Hematopoietic multipotent progenitor cell treated with erythropoietin and hydrocortisone succinate and interleukin-3 and kit ligand, for 4 days (in vitro differentiated cells): Measurements from ENCODE around the gene CCL22.
"Not testable (repeated sequence)": the region's sequence is repeated elsewhere in the genome, so short reads cannot be mapped to it uniquely, and the experiment has no call there.

Experiments used
- DNase-seq: peaks from one replicate; pipeline ENCODE4 v3.0.0-alpha.2; 2015

CCL22 gene

GRCh38 chr16:57358527-57359095 is at the start of gene CCL22:
TSS of gene CCL22 (plus strand) at chr16:57358783. CDS start at chr16:57358817, 34 bp downstream.
- DNase-seq, result no peak

GRCh38 chr16:57310801-57311200 is 47.8 kb upstream of the CCL22 start:
- DNase-seq, result no peak

GRCh38 chr16:57313509-57313908 is 45.1 kb upstream of the CCL22 start:
- no peak for DNase-seq

DNA sequence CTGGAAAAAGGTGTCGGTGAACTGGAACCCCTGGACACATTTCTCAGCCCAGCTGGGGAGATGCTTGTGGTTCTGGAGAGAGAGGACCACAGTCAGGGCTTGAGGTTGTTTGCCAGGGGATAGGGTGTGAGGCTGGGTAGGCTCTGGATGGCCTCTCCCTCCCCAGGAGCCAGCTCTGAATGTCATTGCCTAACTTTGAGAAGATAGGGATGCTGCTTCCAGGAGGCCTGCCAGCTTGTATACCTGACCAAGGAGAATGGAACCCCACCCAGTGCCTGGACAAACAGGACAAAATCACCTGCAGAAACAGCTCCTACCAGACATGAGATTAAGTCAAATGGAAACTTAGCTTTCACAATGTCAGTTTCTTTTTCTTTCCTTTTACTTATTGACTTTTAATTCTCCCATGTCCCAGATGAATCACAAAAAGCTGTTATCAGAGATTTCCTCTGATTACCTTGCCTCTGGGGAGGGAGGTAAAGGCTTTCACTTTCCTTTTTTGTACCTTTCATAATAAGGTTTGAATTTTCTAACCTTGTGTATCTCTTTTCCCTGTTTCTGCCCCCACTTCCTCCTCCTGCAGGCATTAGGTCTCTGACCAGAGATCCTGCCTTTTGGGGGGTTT is 44.3 kb upstream of the CCL22 start:
- DNase-seq, result no peak

GRCh38 chr16:57315416-57315815 is 43.2 kb upstream of the CCL22 start:
- no peak for DNase-seq

DNA sequence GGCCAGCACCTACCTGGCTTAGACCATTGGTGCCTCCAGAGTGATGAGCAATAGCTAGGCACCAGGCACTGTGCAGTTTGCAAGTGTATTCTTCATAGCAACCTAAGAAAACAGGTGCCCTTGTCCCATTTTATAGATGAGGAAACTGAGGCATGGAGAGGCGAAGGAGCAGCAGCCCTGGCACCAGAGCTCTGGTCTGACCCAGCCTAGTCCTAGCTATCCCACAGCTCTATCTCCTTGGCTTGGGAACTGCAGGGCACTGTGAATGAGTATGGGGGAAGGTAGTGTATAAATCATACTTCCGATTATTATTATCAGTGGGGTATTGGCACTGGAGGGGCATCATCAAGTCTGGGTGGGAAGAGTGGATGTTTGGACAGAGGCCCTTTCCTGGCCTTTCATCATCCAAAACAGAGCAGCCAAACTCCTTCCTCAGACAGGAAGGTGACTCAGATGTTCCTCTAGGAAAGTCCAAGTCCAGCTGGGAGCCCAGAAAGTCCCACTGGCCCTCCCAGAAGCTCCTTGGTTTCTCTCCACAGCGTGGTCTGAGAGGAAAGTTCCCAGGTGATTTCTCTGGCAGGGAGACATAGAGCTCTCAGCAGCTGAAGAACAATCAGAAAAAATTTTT is 42.1 kb upstream of the CCL22 start:
- no peak for DNase-seq

- no peak for DNase-seq
Measured at GRCh38 chr16:57318240-57318970, 40.2 kb upstream of the CCL22 start.

- DNase-seq, result no peak
Measured at GRCh38 chr16:57319646-57320045, 38.9 kb upstream of the CCL22 start.

DNA sequence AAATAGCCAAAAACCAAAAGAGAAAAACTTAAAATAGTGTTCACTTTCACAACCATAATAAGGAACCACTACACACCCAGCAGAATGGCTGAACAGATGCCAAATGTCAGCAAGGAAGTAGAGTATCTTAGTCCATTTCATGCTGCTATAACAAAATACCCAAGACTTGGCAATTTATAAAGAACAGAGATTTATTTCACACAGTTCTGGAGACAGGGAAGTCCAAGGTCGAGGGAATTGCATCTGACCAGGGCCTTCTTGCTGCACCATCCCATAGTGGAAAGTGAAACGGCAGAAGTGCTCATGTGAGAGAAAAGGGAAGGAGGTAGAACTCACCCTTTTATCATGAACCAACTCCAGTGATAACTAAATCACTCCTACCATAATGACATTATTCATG is 33.8 kb upstream of the CCL22 start:
- no peak for DNase-seq

- no peak for DNase-seq
Measured at GRCh38 chr16:57325458-57325857, 33.1 kb upstream of the CCL22 start.

GRCh38 chr16:57329718-57330327 is 28.8 kb upstream of the CCL22 start:
- no peak for DNase-seq

DNA sequence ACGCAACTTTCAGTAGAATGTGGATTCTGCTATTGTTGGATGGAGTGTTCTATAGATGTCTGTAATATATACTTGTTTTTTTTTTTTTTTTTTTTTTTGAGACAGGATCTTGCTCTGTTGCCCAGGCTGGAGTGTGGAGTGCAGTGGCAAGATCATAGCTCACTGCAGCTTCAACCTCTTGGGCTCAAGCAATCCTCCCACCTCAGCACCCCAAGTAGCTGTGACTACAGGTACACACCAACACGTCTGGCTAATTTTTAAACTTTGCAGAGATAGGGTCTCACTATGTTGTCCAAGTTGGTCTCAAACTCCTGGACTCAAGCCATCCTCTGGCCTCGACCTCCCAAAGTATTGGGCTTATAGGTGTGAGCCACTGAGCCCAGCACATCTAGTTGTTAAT is 27.2 kb upstream of the CCL22 start:
- DNase-seq, result no peak

- no peak for DNase-seq
Measured at GRCh38 chr16:57333402-57333801, 25.2 kb upstream of the CCL22 start.

- no peak for DNase-seq
Measured at GRCh38 chr16:57335366-57335765, 23.2 kb upstream of the CCL22 start.

DNA sequence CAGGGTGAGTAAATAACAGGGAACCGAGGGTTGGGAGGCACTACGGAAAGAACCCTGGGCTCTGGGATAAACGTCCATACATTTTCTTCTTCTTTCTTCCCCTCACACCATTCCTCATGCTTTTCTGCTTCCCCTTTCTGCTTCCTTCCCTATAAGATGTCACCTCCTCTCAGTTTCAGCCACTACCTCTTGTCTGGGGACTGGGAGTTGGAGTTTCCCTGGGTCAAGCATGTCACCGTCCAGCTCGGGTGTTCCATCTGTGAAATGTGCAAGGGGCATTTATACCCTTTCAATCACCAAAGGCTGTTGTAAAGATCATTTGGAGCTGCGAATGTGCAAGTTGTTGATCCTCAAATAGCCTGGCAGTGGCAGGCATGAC is 17.5 kb upstream of the CCL22 start:
- DNase-seq, result no peak

GRCh38 chr16:57341441-57342303 is 16.9 kb upstream of the CCL22 start:
- DNase-seq, result peak; percentile 69

GRCh38 chr16:57342606-57343005 is 16.0 kb upstream of the CCL22 start:
- not testable (repeated sequence) for DNase-seq

- DNase-seq, result peak; percentile 10
Measured at GRCh38 chr16:57343221-57343620, 15.4 kb upstream of the CCL22 start.

DNA sequence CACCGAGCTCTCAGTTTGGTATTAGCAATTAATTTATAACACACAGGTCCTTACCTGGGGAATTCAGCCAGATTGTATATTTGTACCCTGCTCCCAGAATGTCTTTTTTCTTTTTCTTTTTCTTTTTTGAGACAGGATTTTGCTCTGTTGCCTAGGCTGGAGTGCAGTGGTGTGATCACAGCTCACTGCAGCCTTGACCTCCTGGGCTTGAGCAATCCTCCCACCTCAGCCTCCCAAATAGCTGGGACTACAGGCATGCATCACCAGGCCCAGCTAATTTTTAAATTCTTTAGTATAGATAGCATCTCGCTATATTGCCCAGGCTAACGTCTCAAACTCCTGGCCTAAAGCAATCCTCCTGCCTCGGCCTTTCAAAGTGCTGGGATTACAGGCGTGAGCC is 14.5 kb upstream of the CCL22 start:
- DNase-seq, result not testable (repeated sequence)

- DNase-seq, result no peak
Measured at GRCh38 chr16:57345021-57345420, 13.6 kb upstream of the CCL22 start.

GRCh38 chr16:57345666-57346204 is 12.8 kb upstream of the CCL22 start:
- DNase-seq, result no peak

GRCh38 chr16:57347858-57348257 is 10.7 kb upstream of the CCL22 start:
- no peak for DNase-seq
